ENCODE results near the gene PTPRM. TPM values are rescaled to one million over a fixed set of nuclear protein-coding genes. Genes with fewer than 3 reads are reported as not detected.

The PTPRM gene
- total RNA-seq, 1 donor = 64.2 TPM

- no peak for TF ChIP-seq CTCF (IDR thresholded peaks at IDR 0.05; ENCODE audit: insufficient read depth, low read length)
- no peak overlapping the region for H3K4me3 ChIP-seq (ENCODE audit: low read depth, low read length)
- no peak for DNase-seq (ENCODE audit: low read depth)
Observed at GRCh38 chr18:7855671-7856070, 288.6 kb downstream of the PTPRM start.

GRCh38 chr18:7856116-7856515, 289.0 kb downstream of the PTPRM start:
- no peak overlapping the region for H3K4me3 ChIP-seq (ENCODE audit: low read depth, low read length)
- no peak for TF ChIP-seq CTCF (IDR thresholded peaks at IDR 0.05; ENCODE audit: insufficient read depth, low read length)
- DNase-seq (ENCODE audit: low read depth) = no peak

GRCh38 chr18:7856733-7857132, 289.6 kb downstream of the PTPRM start:
- peak; percentile 54 for DNase-seq (ENCODE audit: low read depth)
- TF ChIP-seq CTCF (IDR thresholded peaks at IDR 0.05; ENCODE audit: insufficient read depth, low read length) = no peak
- no peak overlapping the region for H3K4me3 ChIP-seq (ENCODE audit: low read depth, low read length)

GRCh38 chr18:7857562-7857961, 290.4 kb downstream of the PTPRM start:
- no peak for TF ChIP-seq CTCF (IDR thresholded peaks at IDR 0.05; ENCODE audit: insufficient read depth, low read length)
- H3K4me3 ChIP-seq (ENCODE audit: low read depth, low read length) = no peak overlapping the region
- DNase-seq (ENCODE audit: low read depth) = no peak

- TF ChIP-seq CTCF (IDR thresholded peaks at IDR 0.05; ENCODE audit: insufficient read depth, low read length) = no peak
- no peak overlapping the region for H3K4me3 ChIP-seq (ENCODE audit: low read depth, low read length)
- no peak for DNase-seq (ENCODE audit: low read depth)
Observed at GRCh38 chr18:7859122-7859521, 292.0 kb downstream of the PTPRM start.

- DNase-seq (ENCODE audit: low read depth) = no peak
- H3K4me3 ChIP-seq (ENCODE audit: low read depth, low read length) = no peak overlapping the region
- TF ChIP-seq CTCF (IDR thresholded peaks at IDR 0.05; ENCODE audit: insufficient read depth, low read length) = no peak
Observed at GRCh38 chr18:7870266-7870665, 303.1 kb downstream of the PTPRM start.

- no peak overlapping the region for H3K4me3 ChIP-seq (ENCODE audit: low read depth, low read length)
- DNase-seq (ENCODE audit: low read depth) = peak; percentile 13
- TF ChIP-seq CTCF (IDR thresholded peaks at IDR 0.05; ENCODE audit: insufficient read depth, low read length) = no peak
Observed at GRCh38 chr18:7870855-7871254, 303.7 kb downstream of the PTPRM start.

Data from fibroblast of the aortic adventitia (primary cell).